GM19463 (cell line): ENCODE measurements around the gene GPR142.

Experiments
- ATAC-seq: cut with Tn5 transposase; IDR thresholded peaks from one replicate; pipeline ENCODE4 v1.9.1; 2021; ENCODE audit warnings: mild to moderate bottlenecking, moderate library complexity; ENCODE audit not compliant: unreplicated experiment

GPR142 gene

GRCh38 chr17:74417178-74418045 lies 50.1 kb downstream of the GPR142 start:
- peak; percentile 82 for ATAC-seq

GRCh38 chr17:74419928-74420411 lies 52.7 kb downstream of the GPR142 start:
- no peak for ATAC-seq
